Left kidney (tissue), 8 donors: ENCODE results near the gene EHHADH. TPM values are rescaled to one million over a fixed set of nuclear protein-coding genes. Genes with fewer than 3 reads are reported as not detected.
A peak's percentile ranks its signal among the peaks of the same experiment; 100 is the strongest.
"Not testable (repeated sequence)": the region's sequence is repeated elsewhere in the genome, so short reads cannot be mapped to it uniquely, and the experiment has no call there.

Source experiments
- DNase-seq: peaks from one replicate; pipeline ENCODE4 v3.0.0-alpha.2; 2013
- long read RNA-seq, 8 donors: transcript quantifications; one replicate each; lab custom pipeline, GENCODE V29; 2026
- polyA plus RNA-seq: library from polyadenylated mRNA; unstranded; fragments of 120-200 nt; gene quantifications from one replicate; pipeline ENCODE4 v1.2.1, GENCODE V29; 2013; ENCODE audit not compliant: insufficient read length

The EHHADH gene
- 30.8 TPM for polyA plus RNA-seq
- long read RNA-seq, donor 1, partial matches to known transcripts: 0 of 4 reads
- long read RNA-seq, donor 1, other reads (novel, unspliced or antisense): 0 of 4 reads
- long read RNA-seq, donor 2, partial matches to known transcripts: 23 of 69 reads
- long read RNA-seq, donor 2, other reads (novel, unspliced or antisense): 43 of 69 reads
- long read RNA-seq, donor 3, partial matches to known transcripts: 0 of 2 reads
- long read RNA-seq, donor 3, other reads (novel, unspliced or antisense): 0 of 2 reads
- long read RNA-seq, donor 4, partial matches to known transcripts: 14 of 14 reads
- long read RNA-seq, donor 4, other reads (novel, unspliced or antisense): 0 of 14 reads
- long read RNA-seq, donor 5, transcript EHHADH-201 (7 exons, 3,850 nt): major isoform, 6 of 164 reads
- long read RNA-seq, donor 5, partial matches to known transcripts: 62 of 164 reads
- long read RNA-seq, donor 5, other reads (novel, unspliced or antisense): 96 of 164 reads
- long read RNA-seq, donor 6, partial matches to known transcripts: 28 of 102 reads
- long read RNA-seq, donor 6, other reads (novel, unspliced or antisense): 73 of 102 reads
- long read RNA-seq, donor 7, transcript EHHADH-201 (7 exons, 3,850 nt): major isoform, 6 of 92 reads
- long read RNA-seq, donor 7, partial matches to known transcripts: 23 of 92 reads
- long read RNA-seq, donor 7, other reads (novel, unspliced or antisense): 62 of 92 reads
- long read RNA-seq, donor 8, partial matches to known transcripts: 28 of 30 reads
- long read RNA-seq, donor 8, other reads (novel, unspliced or antisense): 0 of 30 reads

DNA sequence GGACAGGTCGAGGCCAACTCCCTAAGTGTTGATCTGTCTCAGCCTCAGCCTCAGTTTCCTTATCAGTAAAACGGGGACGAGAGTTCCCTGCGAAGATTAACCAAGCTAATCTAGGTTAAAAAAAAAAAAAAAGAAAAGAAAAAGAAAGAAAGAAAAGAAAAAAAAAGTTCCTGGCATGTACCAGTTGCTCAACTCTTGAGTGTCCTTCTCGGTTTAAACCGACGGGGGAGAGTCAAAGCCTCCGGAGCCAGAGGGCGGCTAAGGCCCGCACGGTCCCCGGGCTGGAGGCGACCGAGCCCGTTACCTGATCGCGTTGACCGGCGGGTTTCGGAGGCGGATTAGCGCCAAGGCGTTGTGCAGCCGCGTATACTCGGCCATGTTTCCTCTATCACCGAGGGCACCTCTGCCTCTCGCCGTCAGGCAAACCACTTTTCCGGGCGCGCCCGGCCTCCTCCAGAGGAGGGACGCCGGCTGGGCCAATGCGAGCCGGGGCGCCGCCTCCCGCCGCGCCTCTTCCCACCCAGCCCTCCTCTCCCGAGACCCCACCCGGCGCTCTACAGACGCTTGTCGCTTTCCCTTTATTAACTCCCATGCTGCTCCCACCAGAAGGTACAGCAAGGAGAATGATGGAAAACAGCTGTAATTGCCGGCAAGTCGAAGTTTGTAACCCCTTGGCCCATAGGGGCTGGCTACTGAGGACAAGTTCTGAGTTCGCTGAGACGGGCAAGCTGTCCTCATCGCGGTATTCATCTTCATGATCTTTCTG is at the start of gene EHHADH:
Gene EHHADH (minus strand): TSS at position 405 of the 766 bp plus-strand sequence. CDS start 27 bp downstream, at position 378.
- peak; percentile 78 for DNase-seq

- not testable (repeated sequence) for DNase-seq
These were observed 46.1 kb upstream of the EHHADH start for GRCh38 chr3:185299918-185300426.

- no peak for DNase-seq
These were observed 44.0 kb upstream of the EHHADH start for GRCh38 chr3:185297867-185298266.

- no peak for DNase-seq
These were observed 38.4 kb upstream of the EHHADH start for GRCh38 chr3:185292238-185292637.

GRCh38 chr3:185290266-185290665 is 36.4 kb upstream of the EHHADH start:
- DNase-seq: no peak

DNA sequence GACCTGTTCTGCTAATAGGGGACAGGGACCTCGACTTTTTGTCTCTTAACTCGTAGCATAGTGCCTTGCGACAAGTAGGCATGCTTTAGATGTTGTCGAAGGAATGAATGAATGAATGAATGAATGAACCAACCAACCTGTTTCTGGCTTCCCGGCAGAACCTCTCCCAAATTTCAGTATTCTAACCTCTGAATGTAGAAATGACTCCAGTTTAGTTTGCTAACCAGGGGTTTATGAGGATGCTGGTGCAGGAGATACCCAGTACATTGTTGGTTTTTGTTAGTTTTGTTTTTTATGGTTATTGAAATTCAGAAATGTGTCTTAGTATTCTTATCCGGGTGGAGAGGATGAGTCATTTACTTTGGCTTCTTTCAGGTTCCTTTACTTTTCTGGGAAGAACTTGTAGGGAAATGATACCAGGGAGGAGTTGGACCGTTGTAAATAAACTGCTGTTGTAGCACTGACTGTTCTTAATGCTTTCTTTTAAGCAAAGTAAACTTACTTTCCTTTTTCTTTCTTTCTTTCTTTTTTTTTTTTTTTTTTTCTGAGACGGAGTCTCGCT is 29.6 kb upstream of the EHHADH start:
- DNase-seq: no peak

DNA sequence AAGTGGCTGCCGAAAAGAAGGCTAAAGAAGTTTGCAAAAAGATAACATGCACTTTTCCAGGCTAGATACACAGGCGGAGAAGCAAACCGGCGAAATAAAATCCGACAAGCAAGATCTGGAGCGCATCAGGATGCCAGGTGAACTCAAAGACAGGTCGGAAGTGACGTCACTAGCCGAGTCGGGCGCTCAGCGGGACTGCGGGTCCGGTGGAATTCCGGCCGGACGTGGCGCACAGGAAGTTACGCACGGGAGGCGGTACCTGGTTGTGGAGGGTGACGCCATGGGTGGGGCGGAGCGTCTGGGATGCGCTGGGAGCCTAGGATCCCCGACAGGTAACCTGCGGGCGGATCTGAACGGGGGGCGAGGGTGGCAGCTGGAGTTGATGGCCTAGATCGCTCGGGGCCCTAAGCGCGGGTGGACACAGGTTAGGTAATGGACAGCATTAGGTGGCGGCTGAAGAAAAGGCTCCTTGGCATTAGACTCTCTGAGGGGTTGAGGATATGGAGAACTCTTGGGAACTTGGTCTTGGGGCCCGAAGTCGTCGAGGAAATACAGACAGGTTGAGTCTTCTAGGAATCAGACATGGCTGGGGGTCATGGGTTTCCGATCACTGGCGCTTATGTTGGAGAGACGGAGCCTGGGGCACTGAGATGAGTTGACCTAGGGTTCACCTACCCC is 29.0 kb upstream of the EHHADH start:
- DNase-seq: peak; percentile 97

GRCh38 chr3:185280572-185281365 is 26.9 kb upstream of the EHHADH start:
- DNase-seq: peak; percentile 35

DNA sequence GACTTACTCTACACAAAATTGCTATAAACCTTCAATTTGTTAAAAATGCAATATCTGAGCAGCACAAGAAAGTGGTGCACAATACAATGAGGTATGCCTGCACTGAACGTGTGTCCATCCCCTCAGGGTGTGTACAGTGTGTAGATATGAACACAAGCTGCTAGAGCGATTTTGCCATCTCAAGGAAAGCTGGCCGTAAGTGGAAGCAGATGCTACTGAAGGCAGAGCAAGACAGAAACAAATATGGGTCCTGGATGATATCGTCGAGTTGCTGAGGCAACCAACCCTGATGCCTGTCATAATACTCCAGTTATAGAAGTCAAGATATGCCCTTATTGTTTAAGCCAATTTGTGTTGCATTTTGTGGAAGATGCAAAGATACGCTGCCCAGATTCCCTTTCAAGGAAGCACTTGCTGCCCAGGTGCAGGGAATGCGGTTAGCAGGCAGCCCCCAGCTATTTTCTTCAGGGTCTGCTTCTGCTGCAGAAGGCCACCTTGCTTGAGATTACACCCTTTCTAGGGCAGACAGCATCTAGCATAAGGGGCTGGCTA is 25.8 kb upstream of the EHHADH start:
- DNase-seq: no peak

DNA sequence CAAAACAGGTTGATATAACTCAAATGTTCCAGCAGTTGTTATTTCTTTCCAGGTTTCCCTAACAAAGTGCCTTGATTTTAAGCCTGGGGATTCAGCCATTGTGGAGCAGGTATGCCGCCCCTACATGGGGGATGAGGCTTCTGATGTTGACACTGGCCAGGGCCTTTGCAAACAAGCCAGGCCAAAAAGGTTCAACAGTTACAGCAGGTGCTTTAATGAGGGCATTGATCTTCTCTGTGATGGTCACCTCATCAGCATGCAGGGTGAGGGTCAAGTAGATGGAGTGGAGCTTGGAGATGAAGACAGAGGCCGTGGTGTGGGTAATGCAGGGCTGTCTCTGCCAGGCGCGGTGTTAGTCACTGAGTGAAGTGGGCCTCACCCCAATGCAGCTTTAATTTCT is 22.6 kb upstream of the EHHADH start:
- no peak for DNase-seq

GRCh38 chr3:185272033-185272432 is 18.2 kb upstream of the EHHADH start:
- no peak for DNase-seq

GRCh38 chr3:185270956-185271332 is 17.1 kb upstream of the EHHADH start:
- no peak for DNase-seq

DNA sequence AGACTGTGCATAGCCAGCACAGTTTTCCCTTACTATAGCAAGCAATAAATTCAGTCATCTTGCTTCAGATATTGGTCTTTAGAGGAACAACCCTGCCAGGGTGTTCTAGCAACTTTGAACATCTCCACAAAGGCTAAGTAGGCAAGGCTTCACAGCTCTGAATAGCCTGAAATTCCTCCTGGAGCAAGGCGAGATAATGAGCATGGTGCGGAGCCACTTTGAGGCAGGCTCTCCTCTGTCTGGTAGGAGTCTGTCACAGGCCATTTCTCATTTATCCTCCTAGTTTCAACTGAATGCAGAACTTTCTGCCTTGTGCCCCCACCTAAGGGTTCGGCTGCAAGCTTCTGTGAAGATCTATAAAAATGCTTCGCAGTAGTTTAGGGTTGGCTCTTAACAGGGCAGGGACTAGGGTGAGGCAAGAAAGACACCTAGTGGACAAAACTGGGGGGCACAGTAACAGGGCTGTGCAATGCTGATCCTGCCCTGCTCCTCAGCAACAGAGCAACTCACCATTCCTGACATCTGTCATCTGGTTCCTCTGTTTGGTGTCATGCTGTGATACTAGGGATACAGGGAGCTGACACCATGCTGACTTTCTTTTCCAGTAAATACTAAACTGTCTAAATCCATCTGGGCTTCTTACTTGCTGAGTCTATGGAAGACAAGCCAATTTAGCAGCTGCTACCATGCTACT is 16.6 kb upstream of the EHHADH start:
- DNase-seq: no peak

DNA sequence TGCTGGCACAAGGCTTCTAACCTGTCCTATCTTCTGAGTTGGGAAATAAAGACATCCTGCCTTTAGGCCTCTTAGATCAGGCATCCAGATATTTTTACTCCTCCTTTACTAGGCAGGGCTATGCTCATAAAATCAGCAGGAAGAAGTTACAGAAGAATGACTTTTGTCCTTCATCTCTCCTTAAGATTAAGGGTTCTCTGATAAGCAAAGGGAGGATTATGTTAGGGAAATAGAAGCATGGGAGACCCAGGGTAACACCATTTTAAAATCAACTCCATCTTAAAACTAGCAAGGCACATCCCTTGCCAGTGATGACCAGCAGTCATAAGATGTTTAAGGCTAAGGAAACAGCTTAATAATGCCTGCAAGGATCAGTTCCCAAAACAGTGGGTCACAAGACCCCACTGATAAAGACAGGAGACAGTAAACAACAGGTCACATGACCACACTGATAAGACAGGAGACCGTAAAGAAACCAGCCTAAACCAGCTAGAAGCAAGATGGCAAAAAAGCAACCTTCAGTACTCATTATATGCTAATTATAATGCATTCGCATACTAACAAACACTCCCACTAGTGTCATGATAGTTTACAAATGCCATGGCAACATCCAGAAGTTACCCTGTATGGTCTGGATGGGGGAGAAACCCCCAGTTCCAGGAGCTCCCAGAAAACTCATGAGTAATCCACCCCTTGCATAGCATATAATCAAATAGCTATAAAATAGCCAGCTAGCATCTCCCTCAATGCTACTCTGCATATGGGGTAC is 14.5 kb upstream of the EHHADH start:
- no peak for DNase-seq

DNA sequence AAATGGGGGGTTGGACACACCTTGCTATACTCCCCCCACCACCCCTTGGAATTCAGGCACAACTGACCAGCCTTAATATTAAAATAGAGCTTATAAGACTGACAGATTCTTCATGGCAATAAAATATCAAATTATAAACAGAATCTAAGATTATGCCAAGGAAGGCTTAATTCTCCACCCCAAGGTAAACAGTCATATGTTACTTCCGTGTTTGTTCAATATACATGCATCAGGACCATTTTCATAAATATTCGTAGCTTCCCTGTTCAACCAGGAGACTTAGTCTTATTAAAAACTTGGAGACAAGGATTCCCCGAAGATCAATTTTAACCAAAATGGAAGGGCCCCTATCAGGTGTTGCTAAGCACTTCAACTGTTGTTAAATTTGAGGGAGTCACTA is 13.3 kb upstream of the EHHADH start:
- DNase-seq: no peak

- DNase-seq: no peak
These were observed 11.2 kb upstream of the EHHADH start for GRCh38 chr3:185264849-185265553.

- DNase-seq: no peak
These were observed 9.6 kb upstream of the EHHADH start for GRCh38 chr3:185263423-185263822.

DNA sequence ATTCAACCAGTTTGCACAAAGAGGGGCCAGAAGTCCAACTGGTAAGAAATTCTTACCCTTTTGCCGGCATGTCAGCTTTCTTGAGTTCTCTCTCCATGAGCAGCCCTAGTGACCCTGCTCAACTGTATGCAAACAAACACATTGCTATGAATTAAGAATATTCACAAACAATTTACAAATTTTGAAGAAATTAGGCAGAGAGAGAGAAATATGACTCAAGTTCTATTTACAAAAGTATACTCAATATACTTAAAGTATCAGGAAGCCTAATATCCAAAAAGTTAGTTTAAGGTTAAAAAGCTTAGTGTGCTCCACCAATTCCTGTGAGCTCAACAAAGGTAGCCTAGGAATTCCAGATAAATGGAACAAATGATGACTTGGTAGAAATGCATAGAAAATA is 3.5 kb upstream of the EHHADH start:
- no peak for DNase-seq
